ENCODE data around the gene DHRSX.

- TF ChIP-seq EZH2 (IDR thresholded peaks at IDR 0.05; ENCODE audit: insufficient read depth, low read length) (no peak), CTCF (IDR thresholded peaks at IDR 0.05; ENCODE audit: insufficient read depth, low read depth, low read length) (no peak)
These were observed 90.3 kb downstream of the DHRSX start for GRCh38 chrX:2410279-2411020.
